HL-60 (cell line): ENCODE measurements around the gene CLSTN1.

ENCODE experiments used
- DNase-seq, 2 experiments: peaks; one replicate each; pipeline ENCODE4 v3.0.0-alpha.2; 2010 to 2020; ENCODE audit warnings: low read depth in 1 of 2, low spot score in 1 of 2
- H3K27ac ChIP-seq: fragments of 250-450 bp; sonication (Bioruptor Pico); replicated peaks from 2 replicates; pipeline ENCODE4 v1.5.1; 2020; ENCODE audit warnings: mild to moderate bottlenecking, moderate library complexity
- H3K27me3 ChIP-seq: fragments of 250-450 bp; sonication (Bioruptor Pico); 2 replicates; pipeline ENCODE4 v1.5.1; 2021; ENCODE audit warnings: mild to moderate bottlenecking, moderate library complexity; ENCODE audit not compliant: insufficient read depth, poor library complexity, severe bottlenecking
- H3K4me3 ChIP-seq: replicated peaks from 2 replicates; pipeline ENCODE4 v1.5.1; 2011; ENCODE audit warnings: mild to moderate bottlenecking, control low read depth, low read length; ENCODE audit not compliant: insufficient read depth
- CTCF ChIP-seq: IDR thresholded peaks from one replicate; pipeline ENCODE4 v1.5.1; 2011; ENCODE audit warnings: low read length, control low read depth, inconsistent platforms; ENCODE audit not compliant: insufficient read depth
- GABPA ChIP-seq: IDR thresholded peaks from 2 replicates; pipeline ENCODE4 v1.6.1; 2012; ENCODE audit warnings: low read depth
- POLR2AphosphoS5 ChIP-seq: IDR thresholded peaks from 2 replicates; pipeline ENCODE4 v1.6.1; 2012; ENCODE audit warnings: low read depth
- REST ChIP-seq: IDR thresholded peaks from 2 replicates; pipeline ENCODE4 v1.6.1; 2012; ENCODE audit warnings: low read depth; ENCODE audit not compliant: insufficient replicate concordance
- SPI1 ChIP-seq: IDR thresholded peaks from 2 replicates; pipeline ENCODE4 v1.6.1; 2012; ENCODE audit warnings: low read depth, mild to moderate bottlenecking, borderline replicate concordance

The CLSTN1 gene

DNA sequence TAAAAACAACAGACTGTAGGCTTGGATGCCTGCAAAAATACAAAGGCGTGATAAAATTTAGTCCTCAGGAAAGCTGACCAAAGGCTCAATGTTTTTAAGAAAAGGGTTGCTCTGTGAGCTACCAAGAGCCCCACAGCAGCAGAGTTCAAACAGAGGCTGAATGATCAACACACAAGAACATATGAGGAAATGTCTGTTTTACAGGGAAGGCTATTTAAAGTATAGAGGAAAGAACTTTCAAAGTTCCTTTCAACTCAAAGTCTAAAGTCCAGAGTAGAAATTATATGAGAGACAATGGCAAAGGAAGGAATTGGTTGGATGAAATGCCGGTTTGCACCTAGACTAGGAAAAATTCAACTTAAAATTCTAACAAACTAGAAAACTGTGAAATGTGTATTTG, 8.6 kb downstream of the CLSTN1 start:
- TF ChIP-seq POLR2AphosphoS5 (no peak), GABPA (no peak), CTCF (no peak), SPI1 (no peak), REST (no peak)
- no peak overlapping the region for H3K4me3 ChIP-seq
- H3K27me3 ChIP-seq = no peaks in the 10 kb centered on the region
- DNase-seq = no peak
- no peak overlapping the region for H3K27ac ChIP-seq

GRCh38 chr1:9814619-9815018, 9.1 kb downstream of the CLSTN1 start:
- TF ChIP-seq POLR2AphosphoS5 (no peak), SPI1 (no peak), CTCF (no peak), REST (no peak), GABPA (no peak)
- no peaks in the 10 kb centered on the region for H3K27me3 ChIP-seq
- no peak overlapping the region for H3K4me3 ChIP-seq
- DNase-seq = no peak
- no peak overlapping the region for H3K27ac ChIP-seq

- DNase-seq = no peak
- Histone ChIP-seq H3K27me3 (no peaks in the 10 kb centered on the region), H3K27ac (no peak overlapping the region), H3K4me3 (no peak overlapping the region)
- TF ChIP-seq GABPA (no peak), REST (no peak), CTCF (no peak), SPI1 (no peak), POLR2AphosphoS5 (no peak)
Measured at GRCh38 chr1:9811239-9811966, 12.4 kb downstream of the CLSTN1 start.
